ENCODE data around the gene TRRAP.

Gene TRRAP

DNA sequence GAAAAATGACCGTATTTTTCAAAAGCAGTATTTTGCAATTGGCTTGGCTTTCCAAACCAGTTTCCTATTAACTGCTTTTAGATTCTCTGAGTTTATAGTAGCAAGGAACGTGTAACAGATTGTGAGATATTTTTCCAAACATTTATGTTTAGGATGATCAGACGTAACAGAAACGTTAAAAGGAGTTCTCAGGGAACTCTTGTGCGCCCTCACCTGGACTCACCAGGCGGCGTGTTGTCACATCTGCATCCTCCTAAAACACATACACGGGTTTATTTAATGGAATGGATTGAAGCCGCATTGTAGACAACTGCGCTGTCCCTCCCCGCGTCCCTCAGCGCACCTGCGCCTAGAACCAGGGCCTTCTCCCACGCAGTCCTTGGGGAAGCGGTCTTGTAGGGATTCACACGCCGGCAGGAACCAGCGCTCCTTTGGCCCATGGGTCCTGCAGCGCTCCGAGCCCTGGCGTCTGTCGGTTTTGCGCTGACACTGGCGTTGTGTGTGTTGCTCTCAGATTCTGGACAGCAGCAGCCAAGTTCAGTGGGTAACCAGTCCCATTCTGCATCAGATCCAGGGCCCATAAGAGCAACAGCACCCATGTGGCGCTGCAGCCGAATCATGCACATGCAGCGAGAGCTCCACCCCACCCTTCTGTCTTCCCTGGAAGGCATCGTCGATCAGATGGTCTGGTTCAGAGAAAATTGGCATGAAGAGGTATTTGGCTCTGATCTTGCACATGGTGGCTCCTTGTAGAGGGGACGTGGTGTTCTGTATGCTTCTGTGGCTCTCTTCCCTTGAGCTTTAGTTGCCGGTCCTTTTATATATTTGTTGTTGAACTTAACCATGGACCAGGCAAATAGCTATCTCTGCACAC, 114.9 kb downstream of the TRRAP start:
- DNase-seq: no peak

DNA sequence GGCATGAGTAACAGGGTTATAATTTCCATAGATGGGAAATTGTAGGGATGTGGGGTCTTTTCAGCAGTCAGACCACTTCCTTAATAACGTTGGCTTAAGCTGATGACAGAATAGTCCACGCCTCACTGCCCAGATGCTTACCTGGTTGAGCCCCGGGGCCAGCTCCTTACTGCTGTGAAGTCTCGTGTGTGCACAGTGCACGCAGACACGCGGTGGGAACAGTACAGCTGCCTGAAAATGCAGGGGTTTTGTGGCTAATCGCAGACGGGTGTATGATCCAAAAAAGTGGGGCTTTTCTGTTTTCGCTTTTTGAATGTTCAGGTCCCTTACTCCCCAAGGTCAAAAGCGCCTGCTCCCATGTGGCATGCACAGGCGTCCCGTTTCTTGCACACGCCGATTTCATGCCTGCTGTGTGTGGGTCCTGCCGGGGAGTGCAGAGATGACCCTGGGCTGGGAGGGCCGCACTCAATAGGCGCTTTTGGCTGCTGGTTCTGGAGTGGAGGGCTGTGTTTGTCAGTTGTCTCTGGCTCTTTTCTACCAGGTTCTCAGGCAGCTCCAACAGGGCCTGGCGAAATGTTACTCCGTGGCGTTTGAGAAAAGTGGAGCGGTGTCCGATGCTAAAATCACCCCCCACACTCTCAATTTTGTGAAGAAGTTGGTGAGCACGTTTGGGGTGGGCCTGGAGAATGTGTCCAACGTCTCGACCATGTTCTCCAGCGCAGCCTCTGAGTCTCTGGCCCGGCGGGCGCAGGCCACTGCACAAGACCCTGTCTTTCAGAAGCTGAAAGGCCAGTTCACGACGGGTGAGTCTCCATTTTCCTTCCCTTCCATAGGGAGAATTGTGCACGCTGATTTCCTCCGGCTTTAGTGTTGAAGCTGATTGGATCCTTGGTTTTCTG, 116.0 kb downstream of the TRRAP start:
- DNase-seq: no peak

DNA sequence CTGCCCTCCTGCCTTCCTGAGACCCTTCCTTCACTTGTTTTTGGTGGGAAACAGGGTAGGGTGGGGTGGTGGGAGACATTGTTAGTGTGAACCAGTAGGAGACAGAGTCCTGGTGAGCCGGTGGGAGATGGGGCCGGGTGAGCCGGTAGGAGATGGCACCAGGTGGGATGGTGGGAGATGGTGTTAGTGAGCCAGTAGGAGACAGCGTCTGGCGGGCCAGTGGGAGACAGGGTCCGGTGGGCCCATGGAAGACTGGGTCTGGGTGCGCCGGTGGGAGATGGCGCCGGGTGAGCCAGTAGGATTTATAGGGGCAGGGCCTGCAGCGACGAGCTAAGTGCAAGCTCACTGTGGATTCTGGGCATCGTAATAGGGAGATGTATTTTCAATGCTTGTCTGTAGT, 116.8 kb downstream of the TRRAP start:
- DNase-seq: no peak

DNA sequence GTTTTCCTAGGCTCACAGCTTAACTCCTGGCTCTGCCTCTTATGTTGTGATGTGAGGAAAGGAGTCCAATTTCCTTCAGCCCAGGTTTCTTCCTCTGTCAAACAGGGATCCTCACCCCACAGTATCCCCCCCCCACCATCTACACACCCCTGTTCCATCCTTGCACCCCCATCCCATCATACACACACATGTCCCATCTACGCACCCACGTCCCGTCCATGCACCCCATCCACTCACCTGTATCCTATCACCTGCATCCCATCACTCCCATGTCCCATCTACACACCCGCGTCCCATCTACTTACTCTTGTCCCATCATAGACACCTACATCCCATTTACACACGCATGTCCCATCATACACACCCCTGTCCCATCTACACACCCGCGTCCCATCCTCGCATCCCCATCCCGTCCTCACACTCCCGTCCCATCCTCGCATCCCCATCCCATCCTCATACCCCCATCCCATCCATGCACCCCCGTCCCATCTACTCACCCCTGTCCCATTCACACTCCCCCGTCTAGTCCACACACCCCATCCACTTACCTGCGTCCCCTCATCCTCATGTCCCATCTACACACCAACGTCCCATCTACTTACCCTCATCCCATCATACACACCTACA, 117.3 kb downstream of the TRRAP start:
- no peak for DNase-seq

DNA sequence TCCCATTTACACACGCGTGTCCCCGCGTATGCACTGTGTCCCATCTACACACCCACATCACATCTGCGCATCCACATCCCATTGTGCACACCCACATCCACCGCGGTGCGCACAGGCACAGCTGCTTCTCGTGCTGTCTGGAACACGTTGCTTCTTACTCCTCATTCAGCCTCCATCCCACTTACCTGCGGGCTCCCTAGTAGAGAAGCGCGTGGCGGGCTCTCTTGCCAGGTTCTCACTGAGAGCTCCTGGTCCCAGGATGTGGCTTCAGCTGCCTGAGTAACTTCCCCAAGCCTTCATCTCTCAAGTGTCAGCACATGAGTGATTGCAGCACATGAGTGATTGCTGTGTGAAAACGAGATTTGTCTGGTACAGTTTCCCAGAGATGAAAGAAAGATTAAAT, 117.8 kb downstream of the TRRAP start:
- no peak for DNase-seq

DNA sequence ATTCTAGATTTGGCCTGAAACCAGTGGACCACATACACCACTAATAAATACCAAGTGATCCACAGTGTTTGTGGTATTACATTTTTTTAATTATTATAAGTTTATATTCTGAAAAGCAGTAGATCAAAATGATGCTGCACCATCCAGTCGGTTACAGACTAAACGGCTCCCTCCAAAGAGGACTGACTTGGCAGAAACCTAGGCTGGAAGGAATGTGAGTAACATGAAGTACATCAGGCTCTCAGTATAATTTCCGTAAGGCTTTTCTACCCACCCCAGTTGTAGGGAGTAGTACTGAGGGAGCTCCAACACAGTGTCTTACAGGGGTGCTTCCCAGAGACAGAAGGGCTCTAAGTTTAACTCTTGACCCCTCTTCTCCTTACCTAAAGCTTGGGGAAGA, 119.5 kb downstream of the TRRAP start:
- DNase-seq: peak; percentile 24

DNA sequence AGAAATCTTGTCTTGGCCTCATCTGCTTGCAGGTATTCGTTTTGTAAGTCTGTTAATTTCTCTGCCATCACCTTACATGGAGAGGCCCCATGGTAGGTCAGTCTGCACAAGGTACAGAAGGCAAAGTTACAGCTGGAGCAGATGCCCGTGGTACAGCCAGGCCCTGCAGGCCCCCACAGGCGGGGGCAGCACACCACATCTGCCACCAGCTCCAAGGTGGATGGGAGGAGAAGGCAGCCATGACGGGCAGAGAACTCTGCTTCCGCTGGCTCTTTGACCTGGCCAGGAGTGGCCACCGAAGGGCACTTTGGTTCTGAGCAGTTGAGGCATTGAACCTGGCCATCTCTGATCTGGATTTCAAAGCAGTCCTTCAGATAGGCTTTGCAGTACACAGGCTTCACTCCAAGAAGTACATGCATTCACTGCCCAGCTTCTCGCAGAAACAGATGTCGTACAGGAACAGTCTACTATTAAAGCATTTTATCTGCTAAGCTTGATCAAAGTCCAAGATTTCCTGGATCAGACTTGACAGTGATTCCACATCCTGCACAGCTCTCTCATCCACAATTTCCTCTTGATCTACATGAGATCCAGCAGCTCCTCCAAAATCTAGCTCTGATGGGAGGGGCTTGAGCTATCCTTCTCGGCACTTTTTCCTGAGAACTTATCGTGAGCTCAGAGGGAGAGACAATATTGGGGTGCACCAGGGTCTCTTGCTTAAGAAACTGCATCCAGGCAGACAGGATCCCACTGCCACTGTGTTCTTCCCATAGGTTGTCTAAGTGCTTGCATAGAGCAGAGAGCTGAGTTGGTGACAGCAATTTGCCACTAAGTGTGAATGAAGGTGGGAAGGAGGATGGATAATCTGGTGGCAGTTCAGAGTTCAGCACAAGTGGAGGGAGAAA, 120.7 kb downstream of the TRRAP start:
- peak; percentile 18 for DNase-seq

DNA sequence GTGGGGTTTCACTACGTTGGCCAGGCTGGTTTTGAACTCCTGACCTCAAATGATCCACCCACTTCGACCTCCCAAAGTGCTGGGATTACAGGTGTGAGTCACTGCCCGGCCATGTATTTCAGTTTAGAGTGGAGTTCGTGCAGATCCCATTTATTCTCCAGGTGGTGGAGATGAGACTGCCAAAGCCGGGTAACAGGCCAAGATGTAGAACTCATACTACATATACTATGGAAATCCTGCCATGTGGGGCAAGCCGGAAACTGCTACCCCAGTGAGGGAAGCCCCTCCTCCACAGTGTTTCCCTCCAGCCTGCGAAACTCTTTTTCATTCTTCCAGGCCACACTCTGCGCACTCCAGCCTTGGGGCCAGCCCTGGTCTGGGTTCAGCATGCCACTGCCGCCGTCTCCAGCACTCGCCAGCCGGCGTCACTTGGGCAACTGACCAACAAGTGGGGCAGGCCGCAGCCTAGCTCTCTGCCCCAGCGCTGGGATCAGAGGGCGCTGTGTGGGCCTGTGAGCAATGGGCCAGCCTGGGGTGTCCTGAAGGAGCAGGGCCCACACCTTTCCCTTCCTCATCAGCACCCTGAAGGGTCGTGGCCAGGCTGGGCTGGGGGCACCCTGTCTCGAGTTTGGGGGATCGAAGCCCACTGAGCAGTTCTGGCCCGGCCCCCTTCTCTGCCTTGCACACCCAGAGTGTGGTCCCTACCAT, 122.0 kb downstream of the TRRAP start:
- peak; percentile 14 for DNase-seq

DNA sequence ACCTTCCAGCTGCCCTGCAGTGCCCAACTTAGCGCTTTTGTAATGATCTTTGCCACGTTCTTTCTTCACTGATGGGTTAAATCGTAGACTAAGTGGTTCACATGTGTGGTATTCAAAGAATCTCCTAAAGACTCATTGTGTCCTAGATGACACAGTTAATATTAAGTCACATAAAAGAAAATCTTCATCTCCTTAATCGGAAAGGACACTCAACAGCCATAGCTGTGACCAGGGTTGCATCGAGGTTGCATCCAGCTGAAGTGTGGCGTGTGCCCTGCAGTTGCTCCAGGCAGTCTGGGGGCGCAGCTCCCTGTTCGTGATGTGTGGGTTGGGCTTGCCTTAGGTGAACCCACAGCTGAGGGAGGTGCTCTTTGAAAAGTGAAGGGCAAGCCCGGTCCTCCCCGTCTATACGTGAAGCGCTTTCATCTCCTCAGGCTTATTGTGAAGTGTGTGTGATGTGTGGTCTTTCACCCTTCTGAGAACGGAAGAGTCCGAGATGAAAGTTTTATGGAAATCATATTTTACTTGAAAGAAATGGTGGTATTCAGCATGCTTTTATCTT, 122.7 kb downstream of the TRRAP start:
- DNase-seq: peak; percentile 18

DNA sequence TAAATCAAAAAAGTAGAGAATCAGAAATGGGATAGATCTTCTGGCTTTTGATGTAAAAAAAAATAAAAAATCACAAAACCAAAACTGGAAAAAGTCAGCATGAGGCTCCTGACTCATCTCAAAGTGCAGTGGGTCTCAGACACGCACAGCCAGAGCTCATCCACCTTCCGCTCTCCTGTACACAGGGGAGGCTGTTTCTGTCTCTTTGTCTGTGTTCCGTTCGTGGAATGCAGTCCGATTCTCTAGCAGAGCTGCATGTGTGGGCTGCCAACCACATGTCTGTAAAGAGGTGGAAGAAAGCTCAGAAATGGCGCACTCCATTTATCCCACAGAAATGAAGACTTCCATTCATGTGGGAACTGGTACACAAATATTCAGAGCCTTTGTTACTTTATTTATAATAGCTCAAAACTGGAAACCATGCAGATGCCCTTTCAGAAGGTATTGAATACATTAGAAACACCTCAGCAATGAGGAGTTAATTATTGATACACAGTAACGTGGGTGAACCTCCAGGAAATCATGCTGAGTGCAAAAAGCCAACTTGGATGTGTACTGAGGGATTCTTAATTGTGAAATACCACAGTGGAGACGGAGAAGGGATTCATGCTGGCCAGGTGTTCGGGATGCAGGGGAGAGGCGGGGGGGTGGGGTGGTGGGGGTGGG, 123.3 kb downstream of the TRRAP start:
- peak; percentile 52 for DNase-seq

DNA sequence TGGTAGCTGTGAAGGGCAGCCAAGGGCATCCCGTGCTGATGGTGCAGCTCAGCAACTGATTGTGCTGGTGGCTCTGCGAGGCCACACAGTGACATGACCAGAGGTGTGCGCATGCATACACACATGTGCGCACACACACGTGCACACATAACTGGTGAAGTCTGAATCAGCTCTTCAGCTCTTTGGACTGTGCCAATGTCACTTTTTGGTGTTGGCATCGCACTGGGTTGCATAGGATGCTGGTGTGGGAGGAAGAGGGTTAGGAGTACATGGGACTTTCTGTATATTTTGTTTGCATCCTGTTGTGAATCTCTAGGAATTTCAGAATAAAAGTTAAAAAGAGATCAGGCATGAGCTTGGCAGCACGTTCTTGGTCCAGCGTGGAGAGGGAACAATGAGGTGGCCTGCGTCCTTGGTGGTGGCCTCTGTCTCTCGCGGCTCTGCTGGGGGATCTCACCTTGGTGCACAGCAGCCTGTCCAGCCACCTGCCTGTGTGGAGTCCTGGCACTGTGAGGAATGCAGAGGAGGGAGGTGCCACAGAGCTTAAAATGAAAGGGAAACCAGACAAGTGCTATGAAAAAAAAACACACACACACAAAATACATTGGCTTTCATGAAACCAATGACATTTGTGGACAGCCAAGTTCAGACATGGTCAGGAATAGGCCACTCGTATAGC, 124.0 kb downstream of the TRRAP start:
- no peak for DNase-seq

DNA sequence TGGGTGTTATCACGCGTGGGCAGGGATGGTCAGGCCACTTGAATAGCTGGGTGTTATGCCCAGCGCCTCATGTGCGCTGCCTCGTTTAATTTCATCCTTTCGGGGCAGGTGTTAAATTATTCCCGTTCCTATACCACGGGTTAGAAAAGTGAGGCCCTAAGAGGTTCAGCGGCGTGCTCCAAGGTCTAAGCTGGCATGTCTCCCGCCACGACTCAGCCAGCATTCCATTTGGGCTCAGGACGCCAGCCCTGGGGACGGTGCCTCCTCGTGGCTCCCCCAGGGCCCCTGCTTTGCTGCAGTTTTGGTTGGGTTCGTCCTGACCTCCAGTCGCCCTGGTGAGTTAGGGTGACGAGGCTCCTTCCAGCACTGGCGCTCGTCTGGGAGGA, 124.5 kb downstream of the TRRAP start:
- no peak for DNase-seq

DNA sequence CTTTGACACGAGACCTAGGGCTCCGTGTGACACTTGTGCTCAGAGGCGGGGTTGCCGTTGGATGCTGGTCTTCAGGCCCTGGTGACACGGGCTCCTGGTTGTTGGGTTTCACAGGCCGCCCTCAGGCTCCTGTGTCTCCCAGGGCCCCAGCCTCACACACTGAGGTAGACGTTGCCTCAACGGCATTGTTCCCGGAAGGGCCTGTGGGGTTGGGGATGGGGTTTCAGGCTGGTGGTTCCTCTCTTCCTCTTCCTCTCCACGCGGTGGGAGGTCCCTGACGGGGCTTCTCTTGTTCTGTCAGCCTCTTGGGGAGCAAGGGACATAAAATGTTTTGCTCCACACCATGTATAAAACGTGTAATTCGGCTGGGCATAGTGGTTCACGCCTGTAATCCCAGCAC, 125.1 kb downstream of the TRRAP start:
- DNase-seq: no peak

DNA sequence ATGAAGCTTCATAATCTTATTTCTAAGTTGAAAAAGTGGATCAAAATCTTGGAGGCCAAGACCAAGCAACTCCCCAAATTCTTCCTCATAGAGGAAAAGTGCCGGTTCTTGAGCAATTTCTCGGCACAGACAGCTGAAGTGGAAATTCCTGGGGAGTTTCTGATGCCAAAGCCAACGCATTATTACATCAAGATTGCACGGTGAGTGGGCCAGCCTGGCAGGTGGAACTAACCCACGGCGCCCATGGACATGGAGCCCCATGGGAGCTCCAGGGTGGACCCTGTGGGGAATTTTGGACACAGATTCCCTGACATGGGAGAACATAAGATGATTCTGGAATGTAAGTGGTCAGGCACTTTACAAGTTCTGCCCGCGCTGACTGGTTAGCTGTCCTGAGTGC, 125.9 kb downstream of the TRRAP start:
- DNase-seq: peak; percentile 3

DNA sequence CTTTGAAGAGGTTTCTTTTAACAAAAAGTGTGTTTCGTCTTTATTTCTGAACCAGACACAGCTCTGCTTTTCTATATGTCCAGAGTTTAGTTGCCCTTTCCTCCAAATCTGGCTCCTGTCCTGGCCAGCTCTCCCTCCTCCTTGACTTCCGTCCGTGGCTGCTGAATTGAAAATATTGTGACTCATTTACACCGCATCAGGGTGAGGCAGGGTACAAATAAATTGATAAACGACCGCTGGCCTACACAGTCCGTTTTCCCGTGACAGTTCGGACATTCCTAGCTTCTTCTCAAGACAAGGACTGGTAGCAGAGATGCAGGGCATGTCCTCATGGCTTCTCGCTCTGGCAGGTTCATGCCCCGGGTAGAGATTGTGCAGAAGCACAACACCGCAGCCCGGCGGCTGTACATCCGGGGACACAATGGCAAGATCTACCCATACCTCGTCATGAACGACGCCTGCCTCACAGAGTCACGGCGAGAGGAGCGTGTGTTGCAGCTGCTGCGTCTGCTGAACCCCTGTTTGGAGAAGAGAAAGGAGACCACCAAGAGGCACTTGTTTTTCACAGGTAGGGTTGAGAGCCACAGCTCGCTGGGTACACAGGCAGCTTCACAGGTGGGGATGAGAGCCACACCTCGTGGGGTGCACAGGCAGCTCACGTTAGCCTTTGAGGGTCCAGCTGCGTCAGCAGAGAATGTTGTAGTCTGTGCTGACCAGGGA, 126.6 kb downstream of the TRRAP start:
- DNase-seq: no peak

DNA sequence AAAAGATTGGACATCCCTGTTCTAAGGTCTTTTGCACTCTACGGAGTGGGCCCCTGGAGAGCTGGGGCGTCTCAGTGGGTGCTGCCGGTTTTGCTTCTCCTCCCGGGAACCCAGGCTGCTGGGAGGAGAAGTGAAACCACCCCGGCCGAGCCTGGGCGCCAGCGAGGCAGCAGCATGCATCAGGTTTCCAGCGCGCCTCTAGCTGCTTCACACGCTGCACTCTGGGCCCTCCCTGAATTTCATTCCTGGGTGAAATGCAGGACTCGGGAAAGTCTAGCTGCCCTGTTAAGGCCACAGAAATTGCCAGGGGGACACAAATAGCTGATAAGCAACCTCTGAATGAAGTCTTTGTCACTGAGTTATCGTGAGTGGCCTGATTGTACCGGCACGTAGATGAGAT, 127.4 kb downstream of the TRRAP start:
- no peak for DNase-seq

DNA sequence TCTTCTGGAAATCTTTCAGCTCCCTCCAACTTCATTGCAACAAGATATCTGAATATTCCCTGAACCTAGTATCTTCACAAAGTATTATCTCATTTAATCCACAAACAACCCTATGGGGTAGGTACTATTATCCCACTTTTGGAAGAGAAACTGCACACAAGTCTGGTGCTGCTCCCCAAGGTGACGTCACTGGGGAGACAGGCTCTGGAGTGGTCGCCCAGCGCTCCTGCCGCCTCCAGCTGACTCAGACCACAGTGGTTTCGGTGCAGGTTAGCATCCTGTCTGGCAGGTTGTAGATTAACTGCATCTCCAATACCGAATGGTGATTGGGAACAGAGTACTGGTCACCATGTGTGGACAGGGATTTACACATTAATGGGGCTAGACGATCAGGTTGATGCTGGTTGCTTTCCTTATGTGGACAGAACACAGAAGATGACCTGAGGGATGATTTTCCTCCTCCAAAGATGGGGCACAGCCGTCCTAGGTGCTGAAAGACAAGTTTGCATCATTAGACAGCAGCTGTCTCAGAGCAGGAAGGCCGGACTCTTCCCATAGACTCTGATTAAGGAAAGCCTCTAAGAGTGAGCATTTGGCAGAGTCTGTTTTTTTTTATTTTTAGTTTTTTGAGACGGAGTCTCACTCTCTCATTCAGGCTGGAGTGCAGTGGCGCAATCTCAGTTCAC, 128.6 kb downstream of the TRRAP start:
- DNase-seq: no peak

DNA sequence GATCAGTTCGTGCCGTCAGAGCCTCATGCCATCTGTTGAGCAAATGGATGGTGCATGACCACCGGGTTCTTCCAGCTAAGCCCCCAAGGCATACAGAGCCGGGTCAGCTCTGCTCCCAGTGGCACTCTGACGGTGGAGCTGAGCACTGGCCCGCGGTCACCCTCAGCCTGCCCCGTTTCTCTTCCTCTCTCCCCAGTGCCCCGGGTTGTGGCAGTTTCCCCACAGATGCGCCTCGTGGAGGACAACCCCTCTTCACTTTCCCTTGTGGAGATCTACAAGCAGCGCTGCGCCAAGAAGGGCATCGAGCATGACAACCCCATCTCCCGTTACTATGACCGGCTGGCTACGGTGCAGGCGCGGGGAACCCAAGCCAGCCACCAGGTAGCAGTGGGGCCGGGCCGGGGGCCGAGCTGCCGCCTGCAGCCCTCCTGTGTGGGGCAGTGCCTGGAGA, 129.9 kb downstream of the TRRAP start:
- no peak for DNase-seq
